Breast epithelium (tissue), 3 donors: ENCODE results near the gene PGBD1.

Experiments
- POLR2A ChIP-seq: fragments of 450-650 bp; IDR thresholded peaks from one replicate; pipeline ENCODE4 v1.6.1; 2016; ENCODE audit warnings: antibody characterized with exemption, mild to moderate bottlenecking, moderate library complexity
- TF ChIP-seq, protein P1 (sequence below), 3 donors: fragments of 450-650 bp; IDR thresholded peaks; one replicate each; pipeline ENCODE4 v1.5.1; 2016 to 2017; ENCODE audit warnings: antibody characterized with exemption in 3 of 3, mild to moderate bottlenecking in 3 of 3, moderate library complexity in 3 of 3

DNA sequence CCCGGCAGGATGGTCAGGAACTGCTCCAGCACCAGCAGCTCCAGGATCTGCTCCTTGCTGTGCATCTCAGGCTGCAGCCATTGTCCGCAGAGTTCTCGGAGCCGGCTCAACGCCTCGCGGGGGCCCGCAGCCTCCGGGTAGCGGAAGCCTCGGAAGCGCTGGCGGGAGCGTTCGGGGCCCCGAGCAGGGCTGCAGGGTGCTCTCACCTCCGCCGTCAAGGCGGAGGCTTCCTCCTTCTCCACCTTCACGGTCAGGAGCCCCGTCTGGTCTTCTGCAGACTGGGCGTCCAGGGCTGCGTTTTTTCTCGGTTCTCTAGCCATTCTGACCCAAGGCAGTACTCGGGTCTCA is 29.7 kb upstream of the PGBD1 start:
- TF ChIP-seq, protein P1, sequence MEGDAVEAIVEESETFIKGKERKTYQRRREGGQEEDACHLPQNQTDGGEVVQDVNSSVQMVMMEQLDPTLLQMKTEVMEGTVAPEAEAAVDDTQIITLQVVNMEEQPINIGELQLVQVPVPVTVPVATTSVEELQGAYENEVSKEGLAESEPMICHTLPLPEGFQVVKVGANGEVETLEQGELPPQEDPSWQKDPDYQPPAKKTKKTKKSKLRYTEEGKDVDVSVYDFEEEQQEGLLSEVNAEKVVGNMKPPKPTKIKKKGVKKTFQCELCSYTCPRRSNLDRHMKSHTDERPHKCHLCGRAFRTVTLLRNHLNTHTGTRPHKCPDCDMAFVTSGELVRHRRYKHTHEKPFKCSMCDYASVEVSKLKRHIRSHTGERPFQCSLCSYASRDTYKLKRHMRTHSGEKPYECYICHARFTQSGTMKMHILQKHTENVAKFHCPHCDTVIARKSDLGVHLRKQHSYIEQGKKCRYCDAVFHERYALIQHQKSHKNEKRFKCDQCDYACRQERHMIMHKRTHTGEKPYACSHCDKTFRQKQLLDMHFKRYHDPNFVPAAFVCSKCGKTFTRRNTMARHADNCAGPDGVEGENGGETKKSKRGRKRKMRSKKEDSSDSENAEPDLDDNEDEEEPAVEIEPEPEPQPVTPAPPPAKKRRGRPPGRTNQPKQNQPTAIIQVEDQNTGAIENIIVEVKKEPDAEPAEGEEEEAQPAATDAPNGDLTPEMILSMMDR (IDR thresholded peaks at IDR 0.05) = no peak
- no peak for TF ChIP-seq POLR2A
